WTC11 (cell line): ENCODE results near the gene CXCL8. TPM values are rescaled to one million over a fixed set of nuclear protein-coding genes. Genes with fewer than 3 reads are reported as not detected.

Source experiments
- ATAC-seq: fragments of 200-7000 bp; cut with Tn5 transposase; 2 replicates; pipeline ENCODE4 v1.10.0; 2021; ENCODE audit warnings: mild to moderate bottlenecking, moderate library complexity
- CTCF ChIA-PET: fragments of 300-600 bp; sonication (Branson Sonifier 250); formaldehyde crosslinking; loops from one replicate; lab custom pipeline; 2021; ENCODE audit warnings: antibody characterized with exemption; lab: Charles Lee
- POLR2A ChIA-PET: fragments of 350-600 bp; sonication (Branson Sonifier 250); formaldehyde crosslinking; loops from one replicate; lab custom pipeline; 2021; ENCODE audit warnings: antibody characterized with exemption; lab: Charles Lee
- DNase-seq: peaks from one replicate; pipeline ENCODE4 v3.0.0; 2021; ENCODE audit warnings: low spot score
- H3K27ac Mint-ChIP-seq: 2 replicates; pipeline ENCODE4 v1.8.0; 2021; ENCODE audit warnings: mixed read lengths
- H3K27me3 Mint-ChIP-seq: 2 replicates; pipeline ENCODE4 v1.8.0; 2021; ENCODE audit warnings: low read depth, mild to moderate bottlenecking, moderate library complexity, mixed read lengths
- H3K36me3 Mint-ChIP-seq: 2 replicates; pipeline ENCODE4 v1.8.0; 2021; ENCODE audit warnings: mixed read lengths
- H3K4me1 Mint-ChIP-seq: 2 replicates; pipeline ENCODE4 v1.8.0; 2022; ENCODE audit warnings: mixed read lengths
- H3K4me3 Mint-ChIP-seq: 2 replicates; pipeline ENCODE4 v1.8.0; 2021; ENCODE audit warnings: mild to moderate bottlenecking, moderate library complexity, mixed read lengths
- H3K9me3 Mint-ChIP-seq: 2 replicates; pipeline ENCODE4 v1.8.0; 2021; ENCODE audit warnings: mixed read lengths
- CBFB ChIP-seq: sonication (generic); formaldehyde crosslinking; IDR thresholded peaks from 2 replicates; pipeline ENCODE4 v1.8.1; 2022; ENCODE audit warnings: mild to moderate bottlenecking, low read depth, missing genetic modification reagents
- CDX4 ChIP-seq: fragments of 250-450 bp; sonication (Bioruptor Pico); IDR thresholded peaks from 2 replicates; pipeline ENCODE4 v1.9.0; 2021; ENCODE audit warnings: moderate library complexity, mild to moderate bottlenecking, inconsistent platforms, borderline replicate concordance
- CREB1 ChIP-seq: sonication (generic); formaldehyde crosslinking; IDR thresholded peaks from 2 replicates; pipeline ENCODE4 v1.8.0; 2023; ENCODE audit warnings: mild to moderate bottlenecking, missing genetic modification reagents
- E2F4 ChIP-seq: sonication (generic); formaldehyde crosslinking; IDR thresholded peaks from 2 replicates; pipeline ENCODE4 v1.8.1; 2022; ENCODE audit warnings: low read depth, mild to moderate bottlenecking, moderate library complexity, missing genetic modification reagents, borderline replicate concordance
- EMX1 ChIP-seq: fragments of 250-450 bp; sonication (Bioruptor Pico); IDR thresholded peaks from 2 replicates; pipeline ENCODE4 v1.8.0; 2021; ENCODE audit warnings: mild to moderate bottlenecking
- ESRRA ChIP-seq: sonication (generic); formaldehyde crosslinking; IDR thresholded peaks from 2 replicates; pipeline ENCODE4 v1.8.1; 2022; ENCODE audit warnings: mild to moderate bottlenecking, missing genetic modification reagents, borderline replicate concordance
- ETV6 ChIP-seq: sonication (generic); formaldehyde crosslinking; IDR thresholded peaks from 2 replicates; pipeline ENCODE4 v1.8.1; 2022; ENCODE audit warnings: mild to moderate bottlenecking, missing genetic modification reagents
- FOXJ3 ChIP-seq: sonication (generic); formaldehyde crosslinking; IDR thresholded peaks from 2 replicates; pipeline ENCODE4 v1.9.0; 2021; ENCODE audit warnings: missing genetic modification reagents, mild to moderate bottlenecking, borderline replicate concordance
- JAZF1 ChIP-seq: fragments of 250-450 bp; sonication (Bioruptor Pico); IDR thresholded peaks from 2 replicates; pipeline ENCODE4 v1.9.0; 2021; ENCODE audit warnings: moderate library complexity, mild to moderate bottlenecking, inconsistent platforms
- JUN ChIP-seq: sonication (generic); formaldehyde crosslinking; IDR thresholded peaks from 2 replicates; pipeline ENCODE4 v1.8.0; 2023; ENCODE audit warnings: mild to moderate bottlenecking, missing genetic modification reagents
- KAT7 ChIP-seq: sonication (generic); formaldehyde crosslinking; IDR thresholded peaks from 2 replicates; pipeline ENCODE4 v1.8.1; 2023; ENCODE audit warnings: missing genetic modification reagents, mild to moderate bottlenecking, borderline replicate concordance
- MYBL2 ChIP-seq: sonication (generic); formaldehyde crosslinking; IDR thresholded peaks from 2 replicates; pipeline ENCODE4 v1.8.1; 2023; ENCODE audit warnings: mild to moderate bottlenecking, moderate library complexity, missing genetic modification reagents
- NFATC4 ChIP-seq: fragments of 250-450 bp; sonication (Bioruptor Pico); IDR thresholded peaks from 2 replicates; pipeline ENCODE4 v1.9.0; 2021; ENCODE audit warnings: mild to moderate bottlenecking
- NFE2L1 ChIP-seq: sonication (generic); formaldehyde crosslinking; IDR thresholded peaks from 2 replicates; pipeline ENCODE4 v1.8.1; 2023; ENCODE audit warnings: missing genetic modification reagents
- NR1H2 ChIP-seq: sonication (generic); formaldehyde crosslinking; IDR thresholded peaks from 2 replicates; pipeline ENCODE4 v1.9.0; 2021; ENCODE audit warnings: mild to moderate bottlenecking, moderate library complexity, missing genetic modification reagents
- SMAD4 ChIP-seq: sonication (generic); formaldehyde crosslinking; IDR thresholded peaks from 2 replicates; pipeline ENCODE4 v1.8.0; 2022; ENCODE audit warnings: mild to moderate bottlenecking, missing genetic modification reagents
- TEAD1 ChIP-seq: sonication (generic); formaldehyde crosslinking; IDR thresholded peaks from 2 replicates; pipeline ENCODE4 v1.8.0; 2022; ENCODE audit warnings: mild to moderate bottlenecking, missing genetic modification reagents
- TEAD4 ChIP-seq: sonication (generic); formaldehyde crosslinking; IDR thresholded peaks from 2 replicates; pipeline ENCODE4 v1.8.0; 2022; ENCODE audit warnings: mild to moderate bottlenecking, missing genetic modification reagents
- USF2 ChIP-seq: sonication (generic); formaldehyde crosslinking; IDR thresholded peaks from 2 replicates; pipeline ENCODE4 v1.8.1; 2023; ENCODE audit warnings: mild to moderate bottlenecking, missing genetic modification reagents, moderate library complexity
- ZNF219 ChIP-seq: sonication (generic); formaldehyde crosslinking; IDR thresholded peaks from 2 replicates; pipeline ENCODE4 v1.8.0; 2023; ENCODE audit warnings: missing genetic modification reagents, mild to moderate bottlenecking, borderline replicate concordance
- ZNF396 ChIP-seq: fragments of 250-450 bp; sonication (Bioruptor Pico); IDR thresholded peaks from 2 replicates; pipeline ENCODE4 v1.8.0; 2021; ENCODE audit warnings: mild to moderate bottlenecking, moderate library complexity, borderline replicate concordance
- ZNF416 ChIP-seq: fragments of 250-450 bp; sonication (Bioruptor Pico); IDR thresholded peaks from 2 replicates; pipeline ENCODE4 v1.9.0; 2021; ENCODE audit warnings: mild to moderate bottlenecking, inconsistent platforms
- total RNA-seq: library from RNA; stranded (reverse); gene quantifications from 3 replicates; pipeline ENCODE4 v1.2.3, GENCODE V29; 2021
- TF ChIP-seq, protein P1 (sequence below): sonication (generic); formaldehyde crosslinking; IDR thresholded peaks from 2 replicates; pipeline ENCODE4 v1.8.1; 2023; ENCODE audit warnings: mild to moderate bottlenecking, moderate library complexity, missing genetic modification reagents
- TF ChIP-seq, protein P2 (sequence below): fragments of 250-450 bp; sonication (Bioruptor Pico); IDR thresholded peaks from 2 replicates; pipeline ENCODE4 v1.8.0; 2021; ENCODE audit warnings: mild to moderate bottlenecking

The CXCL8 gene
- total RNA-seq, 1 experiment from 2014 or later = not detected

DNA sequence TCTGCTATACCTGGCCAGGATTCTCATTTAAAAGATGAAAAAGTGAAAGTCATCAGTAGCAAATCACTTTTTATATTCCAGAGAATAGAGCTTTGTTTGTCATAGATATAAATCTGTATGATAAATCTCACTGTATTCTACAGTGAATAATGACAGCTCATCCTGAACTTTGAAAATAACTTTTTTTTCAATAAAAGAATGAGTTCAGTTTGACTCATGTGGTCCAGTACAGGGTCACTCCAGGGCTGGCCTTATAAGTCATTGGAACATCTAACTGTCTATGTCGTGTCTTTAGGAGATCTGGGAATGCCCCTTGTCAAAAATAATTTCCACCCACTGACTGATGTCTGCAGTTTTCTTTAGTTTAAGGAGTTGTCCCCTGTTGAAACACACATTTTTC, 18.5 kb upstream of the CXCL8 start:
- Mint-ChIP-seq H3K27me3 (no peaks in the 10 kb centered on the region), H3K36me3 (no peaks in the 10 kb centered on the region), H3K4me1 (peaks cover 10% of the 10 kb centered on the region), H3K4me3 (no peak overlapping the region), H3K27ac (no peak overlapping the region), H3K9me3 (no peaks in the 10 kb centered on the region)
- ATAC-seq = no peak
- ChIA-PET CTCF (no interaction called here), POLR2A (no interaction called here)
- DNase-seq = no peak
- no peak for TF ChIP-seq JUN (CRISPR knock-in tag)
- no peak for TF ChIP-seq CREB1 (CRISPR knock-in tag)
- no peak for TF ChIP-seq NR1H2 (CRISPR knock-in tag)
- no peak for TF ChIP-seq NFATC4
- TF ChIP-seq FOXJ3 = no peak
- no peak for TF ChIP-seq E2F4 (CRISPR knock-in tag)

GRCh38 chr4:73723023-73723422, 17.3 kb upstream of the CXCL8 start:
- ChIA-PET CTCF (no interaction called here), POLR2A (no interaction called here)
- no peaks in the 10 kb centered on the region for H3K27me3 Mint-ChIP-seq
- H3K4me3 Mint-ChIP-seq = no peak overlapping the region
- DNase-seq = no peak
- no peaks in the 10 kb centered on the region for H3K36me3 Mint-ChIP-seq
- ATAC-seq = no peak
- H3K9me3 Mint-ChIP-seq = no peaks in the 10 kb centered on the region
- H3K27ac Mint-ChIP-seq = no peak overlapping the region
- TF ChIP-seq MYBL2 (CRISPR knock-in tag) (no peak), ESRRA (CRISPR knock-in tag) (no peak), NFE2L1 (CRISPR knock-in tag) (no peak), ETV6 (no peak), CBFB (no peak), JAZF1 (CRISPR knock-in tag) (no peak), KAT7 (CRISPR knock-in tag) (no peak), ZNF396 (CRISPR knock-in tag) (no peak), TEAD1 (CRISPR knock-in tag) (no peak), TEAD4 (CRISPR knock-in tag) (no peak), SMAD4 (no peak), EMX1 (CRISPR knock-in tag) (no peak), ZNF416 (CRISPR knock-in tag) (no peak), ZNF219 (CRISPR knock-in tag) (no peak), USF2 (CRISPR knock-in tag) (no peak), CDX4 (CRISPR knock-in tag) (no peak)
- TF ChIP-seq, protein P1, sequence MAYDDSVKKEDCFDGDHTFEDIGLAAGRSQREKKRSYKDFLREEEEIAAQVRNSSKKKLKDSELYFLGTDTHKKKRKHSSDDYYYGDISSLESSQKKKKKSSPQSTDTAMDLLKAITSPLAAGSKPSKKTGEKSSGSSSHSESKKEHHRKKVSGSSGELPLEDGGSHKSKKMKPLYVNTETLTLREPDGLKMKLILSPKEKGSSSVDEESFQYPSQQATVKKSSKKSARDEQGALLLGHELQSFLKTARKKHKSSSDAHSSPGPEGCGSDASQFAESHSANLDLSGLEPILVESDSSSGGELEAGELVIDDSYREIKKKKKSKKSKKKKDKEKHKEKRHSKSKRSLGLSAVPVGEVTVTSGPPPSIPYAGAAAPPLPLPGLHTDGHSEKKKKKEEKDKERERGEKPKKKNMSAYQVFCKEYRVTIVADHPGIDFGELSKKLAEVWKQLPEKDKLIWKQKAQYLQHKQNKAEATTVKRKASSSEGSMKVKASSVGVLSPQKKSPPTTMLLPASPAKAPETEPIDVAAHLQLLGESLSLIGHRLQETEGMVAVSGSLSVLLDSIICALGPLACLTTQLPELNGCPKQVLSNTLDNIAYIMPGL (CRISPR knock-in tag) = no peak
- TF ChIP-seq, protein P2, sequence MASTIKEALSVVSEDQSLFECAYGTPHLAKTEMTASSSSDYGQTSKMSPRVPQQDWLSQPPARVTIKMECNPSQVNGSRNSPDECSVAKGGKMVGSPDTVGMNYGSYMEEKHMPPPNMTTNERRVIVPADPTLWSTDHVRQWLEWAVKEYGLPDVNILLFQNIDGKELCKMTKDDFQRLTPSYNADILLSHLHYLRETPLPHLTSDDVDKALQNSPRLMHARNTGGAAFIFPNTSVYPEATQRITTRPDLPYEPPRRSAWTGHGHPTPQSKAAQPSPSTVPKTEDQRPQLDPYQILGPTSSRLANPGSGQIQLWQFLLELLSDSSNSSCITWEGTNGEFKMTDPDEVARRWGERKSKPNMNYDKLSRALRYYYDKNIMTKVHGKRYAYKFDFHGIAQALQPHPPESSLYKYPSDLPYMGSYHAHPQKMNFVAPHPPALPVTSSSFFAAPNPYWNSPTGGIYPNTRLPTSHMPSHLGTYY (CRISPR knock-in tag) = no peak
- peaks cover 12% of the 10 kb centered on the region for H3K4me1 Mint-ChIP-seq
